RCC 7860 (cell line): ENCODE results near the gene USP5.
A peak's percentile ranks its signal among the peaks of the same experiment; 100 is the strongest.

Experiments
- DNase-seq: peaks from one replicate; pipeline ENCODE4 v3.0.0-alpha.2; 2015; ENCODE audit warnings: low spot score
- FAIRE-seq: peaks from 2 replicates; lab custom pipeline; 2012; peaks lifted over from hg19 to GRCh38; lab: Jason Lieb, UNC

The USP5 gene, protein sequence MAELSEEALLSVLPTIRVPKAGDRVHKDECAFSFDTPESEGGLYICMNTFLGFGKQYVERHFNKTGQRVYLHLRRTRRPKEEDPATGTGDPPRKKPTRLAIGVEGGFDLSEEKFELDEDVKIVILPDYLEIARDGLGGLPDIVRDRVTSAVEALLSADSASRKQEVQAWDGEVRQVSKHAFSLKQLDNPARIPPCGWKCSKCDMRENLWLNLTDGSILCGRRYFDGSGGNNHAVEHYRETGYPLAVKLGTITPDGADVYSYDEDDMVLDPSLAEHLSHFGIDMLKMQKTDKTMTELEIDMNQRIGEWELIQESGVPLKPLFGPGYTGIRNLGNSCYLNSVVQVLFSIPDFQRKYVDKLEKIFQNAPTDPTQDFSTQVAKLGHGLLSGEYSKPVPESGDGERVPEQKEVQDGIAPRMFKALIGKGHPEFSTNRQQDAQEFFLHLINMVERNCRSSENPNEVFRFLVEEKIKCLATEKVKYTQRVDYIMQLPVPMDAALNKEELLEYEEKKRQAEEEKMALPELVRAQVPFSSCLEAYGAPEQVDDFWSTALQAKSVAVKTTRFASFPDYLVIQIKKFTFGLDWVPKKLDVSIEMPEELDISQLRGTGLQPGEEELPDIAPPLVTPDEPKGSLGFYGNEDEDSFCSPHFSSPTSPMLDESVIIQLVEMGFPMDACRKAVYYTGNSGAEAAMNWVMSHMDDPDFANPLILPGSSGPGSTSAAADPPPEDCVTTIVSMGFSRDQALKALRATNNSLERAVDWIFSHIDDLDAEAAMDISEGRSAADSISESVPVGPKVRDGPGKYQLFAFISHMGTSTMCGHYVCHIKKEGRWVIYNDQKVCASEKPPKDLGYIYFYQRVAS

DNA sequence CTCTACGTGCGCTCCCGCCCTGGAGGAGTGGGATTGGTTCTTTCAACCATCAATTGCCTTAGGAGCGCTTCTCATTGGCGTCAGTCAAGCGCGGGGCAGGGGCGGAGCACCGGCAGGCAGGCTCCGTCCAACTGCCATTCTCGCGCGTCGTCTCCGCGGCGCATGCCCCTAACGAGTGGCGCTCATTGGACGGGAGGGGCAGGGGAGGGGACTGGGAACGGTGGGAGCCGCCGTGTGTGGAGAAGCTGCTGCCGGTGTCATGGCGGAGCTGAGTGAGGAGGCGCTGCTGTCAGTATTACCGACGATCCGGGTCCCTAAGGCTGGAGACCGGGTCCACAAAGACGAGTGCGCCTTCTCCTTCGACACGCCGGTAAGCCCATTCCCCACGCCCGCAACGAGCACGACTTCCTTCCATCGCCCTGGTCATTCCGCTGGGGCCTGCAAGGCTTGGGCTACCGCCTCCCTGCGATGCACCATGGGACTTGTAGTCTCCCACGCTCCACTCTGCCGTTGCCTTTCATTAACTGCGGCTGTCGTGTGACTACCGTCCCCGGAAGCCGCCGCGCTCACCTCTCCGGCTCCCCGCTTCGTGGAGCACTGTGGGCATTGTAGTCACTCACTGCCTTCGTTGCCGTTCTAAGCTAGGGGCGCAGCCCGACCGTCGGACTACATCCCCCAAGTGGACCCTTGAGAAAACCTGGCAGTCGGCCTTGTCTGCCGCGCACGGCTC is at the start of gene USP5:
Gene USP5 (plus strand): TSS at position 230 of the 730 bp plus-strand sequence. CDS start 30 bp downstream, at position 260.
- DNase-seq (peak; percentile 97), FAIRE-seq (peak; percentile 76)

DNA sequence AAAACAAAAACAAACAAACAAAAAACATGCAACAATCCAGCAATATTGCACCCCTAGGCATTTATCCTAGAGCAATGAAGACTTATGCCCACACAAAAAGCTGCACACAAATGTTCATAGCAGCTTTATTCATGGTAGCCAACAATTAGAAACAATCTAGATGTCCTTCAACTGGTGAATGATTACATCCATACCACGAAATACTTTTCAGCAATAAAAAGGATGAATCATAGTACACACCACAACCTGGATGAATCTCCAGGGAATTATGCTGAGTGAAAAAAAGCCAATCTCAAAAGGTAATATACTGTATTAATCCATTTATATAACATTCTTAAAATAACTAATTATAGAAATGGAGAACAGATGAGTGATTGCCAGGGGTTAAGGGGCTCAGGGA is 44.8 kb upstream of the USP5 start:
- no peak for FAIRE-seq
- no peak for DNase-seq

DNA sequence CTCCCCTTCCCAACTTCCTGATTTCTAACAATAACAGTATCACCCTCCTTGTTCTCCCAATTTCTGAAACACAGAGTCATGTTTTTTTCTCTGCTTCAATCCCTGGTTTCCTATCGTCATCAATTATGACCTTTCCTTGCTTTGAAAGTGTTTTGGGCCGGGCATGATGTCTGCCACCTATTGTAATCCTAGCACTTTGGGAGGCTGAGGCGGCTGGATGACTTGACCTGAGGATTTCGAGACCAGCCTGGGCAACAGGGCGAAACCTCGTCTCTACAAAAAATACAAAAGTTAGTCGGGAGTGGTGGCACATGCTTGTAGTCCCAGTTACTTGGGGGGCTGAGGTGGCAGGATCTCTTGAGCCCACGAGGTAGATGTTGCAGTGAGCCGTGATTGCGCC is 42.9 kb upstream of the USP5 start:
- DNase-seq (no peak), FAIRE-seq (no peak)

DNA sequence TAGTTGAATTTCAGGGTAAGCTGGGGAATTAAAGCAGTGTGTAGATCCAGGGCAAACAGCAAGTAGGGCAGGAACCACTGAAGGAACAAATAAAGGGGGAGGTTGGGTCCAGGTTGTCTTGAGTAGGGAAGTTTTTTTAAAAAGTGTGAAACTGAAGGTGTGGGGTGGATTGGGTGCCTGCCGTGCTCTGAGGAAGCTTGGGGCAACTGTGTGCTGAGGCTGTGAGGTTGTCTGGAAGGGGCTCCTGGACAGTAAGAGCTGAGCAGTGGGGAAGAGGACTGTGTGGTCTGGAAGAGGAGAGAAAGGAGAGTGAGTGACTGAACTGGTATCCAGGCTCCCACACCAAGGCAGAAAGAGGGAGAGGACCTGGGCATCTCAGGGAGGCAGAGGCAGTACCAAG is 41.2 kb upstream of the USP5 start:
- FAIRE-seq (no peak), DNase-seq (no peak)

DNA sequence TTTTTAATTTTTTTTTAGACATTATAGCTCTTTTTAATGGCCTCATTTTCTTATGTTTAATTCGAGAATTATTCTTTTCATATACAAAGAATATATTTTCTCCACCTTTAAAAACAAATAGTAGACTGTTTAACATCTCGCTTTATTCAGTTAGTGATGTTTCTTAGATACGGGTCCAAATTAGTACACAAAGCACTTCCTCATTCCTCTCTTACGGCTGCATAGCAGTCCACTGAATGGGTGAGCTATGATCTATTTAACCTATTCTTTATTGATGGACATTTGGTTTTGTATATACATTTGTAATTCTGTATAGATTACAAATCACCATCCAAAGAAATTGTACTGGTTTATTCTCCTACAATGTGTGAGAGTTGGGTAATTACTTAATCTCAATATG is 38.6 kb upstream of the USP5 start:
- DNase-seq (no peak), FAIRE-seq (no peak)

DNA sequence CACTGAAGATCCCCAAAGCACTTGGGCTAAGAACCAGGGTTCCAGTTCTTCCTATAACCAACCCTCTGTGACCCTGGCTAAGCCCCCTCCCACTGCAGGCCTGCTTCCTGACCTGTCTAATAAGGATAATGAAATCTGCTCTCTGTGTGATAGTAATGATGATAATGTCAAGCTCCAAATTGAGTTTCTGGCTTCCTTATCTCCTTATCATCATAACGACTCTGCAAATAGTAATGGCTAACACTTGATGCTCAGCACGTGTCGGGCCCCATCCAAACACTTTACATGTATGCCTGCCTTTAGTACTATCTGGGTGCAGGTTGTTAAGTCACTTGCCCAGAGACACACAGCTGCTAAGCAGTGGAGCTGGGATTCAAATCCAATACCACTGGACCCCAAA is 35.4 kb upstream of the USP5 start:
- DNase-seq (no peak), FAIRE-seq (no peak)

DNA sequence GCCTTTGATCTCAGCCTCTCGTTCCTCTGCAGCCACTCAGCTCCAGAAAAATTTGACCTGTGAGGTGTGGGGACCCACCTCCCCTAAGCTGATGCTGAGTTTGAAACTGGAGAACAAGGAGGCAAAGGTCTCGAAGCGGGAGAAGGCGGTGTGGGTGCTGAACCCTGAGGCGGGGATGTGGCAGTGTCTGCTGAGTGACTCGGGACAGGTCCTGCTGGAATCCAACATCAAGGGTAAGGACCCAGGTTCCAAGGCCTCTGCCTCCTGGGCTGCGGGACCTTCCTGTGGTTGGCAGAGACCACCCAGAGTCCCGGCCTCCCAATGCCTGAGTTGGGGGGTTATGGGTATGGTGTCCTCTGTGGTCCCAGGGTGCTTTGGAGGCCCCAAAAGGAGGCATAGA is 34.9 kb upstream of the USP5 start:
- no peak for FAIRE-seq
- no peak for DNase-seq

DNA sequence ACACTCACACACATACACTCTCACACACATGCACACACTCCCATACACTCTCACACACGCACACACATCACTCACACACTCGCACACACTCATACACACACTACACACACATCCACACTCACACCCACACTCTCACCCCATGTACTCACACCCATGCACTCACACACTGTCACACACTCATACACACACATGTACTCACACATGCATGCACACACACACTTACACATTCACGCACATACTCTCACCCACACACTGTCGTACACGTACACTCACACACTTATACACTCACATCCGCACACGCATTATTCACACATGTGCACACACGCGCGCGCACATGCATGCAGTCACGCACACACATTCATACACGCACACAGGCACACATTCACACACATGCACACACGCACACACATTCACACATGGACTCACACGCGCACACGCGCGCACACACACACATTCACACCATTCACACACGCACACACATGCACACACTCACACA is 34.2 kb upstream of the USP5 start:
- DNase-seq (no peak), FAIRE-seq (no peak)

DNA sequence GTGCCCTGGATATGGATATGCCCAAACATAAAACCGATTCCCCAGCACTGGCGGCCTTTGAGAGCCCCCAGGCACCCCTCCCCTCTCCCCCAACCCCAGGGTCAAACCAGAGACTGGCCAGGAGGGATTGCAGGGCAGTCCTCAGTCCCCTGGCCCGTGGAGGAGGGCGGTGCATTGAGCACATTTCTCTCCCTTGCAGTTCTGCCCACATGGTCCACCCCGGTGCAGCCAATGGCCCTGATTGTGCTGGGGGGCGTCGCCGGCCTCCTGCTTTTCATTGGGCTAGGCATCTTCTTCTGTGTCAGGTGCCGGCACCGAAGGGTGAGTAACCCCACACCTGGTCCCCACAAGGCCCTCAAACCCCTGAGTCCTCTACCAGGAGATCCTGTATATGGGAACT is 33.7 kb upstream of the USP5 start:
- DNase-seq (no peak), FAIRE-seq (no peak)

DNA sequence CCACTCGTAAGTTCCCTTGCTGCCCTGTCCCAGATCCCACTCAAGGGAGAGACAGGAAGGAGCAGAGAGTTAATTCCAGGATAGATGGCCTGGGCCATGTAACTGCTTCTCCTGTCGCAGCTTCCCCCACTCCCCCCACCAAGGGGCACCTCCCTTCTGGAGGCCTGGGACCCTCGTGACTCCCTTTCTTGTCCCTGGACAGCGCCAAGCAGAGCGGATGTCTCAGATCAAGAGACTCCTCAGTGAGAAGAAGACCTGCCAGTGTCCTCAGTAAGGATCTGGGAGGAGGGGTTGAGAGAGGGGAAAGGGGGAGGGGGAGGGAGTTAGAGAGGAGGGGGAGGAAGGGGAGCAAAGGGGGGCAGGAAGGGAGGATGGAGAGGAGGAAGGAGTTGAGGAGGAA is 33.3 kb upstream of the USP5 start:
- FAIRE-seq, result no peak
- no peak for DNase-seq

DNA sequence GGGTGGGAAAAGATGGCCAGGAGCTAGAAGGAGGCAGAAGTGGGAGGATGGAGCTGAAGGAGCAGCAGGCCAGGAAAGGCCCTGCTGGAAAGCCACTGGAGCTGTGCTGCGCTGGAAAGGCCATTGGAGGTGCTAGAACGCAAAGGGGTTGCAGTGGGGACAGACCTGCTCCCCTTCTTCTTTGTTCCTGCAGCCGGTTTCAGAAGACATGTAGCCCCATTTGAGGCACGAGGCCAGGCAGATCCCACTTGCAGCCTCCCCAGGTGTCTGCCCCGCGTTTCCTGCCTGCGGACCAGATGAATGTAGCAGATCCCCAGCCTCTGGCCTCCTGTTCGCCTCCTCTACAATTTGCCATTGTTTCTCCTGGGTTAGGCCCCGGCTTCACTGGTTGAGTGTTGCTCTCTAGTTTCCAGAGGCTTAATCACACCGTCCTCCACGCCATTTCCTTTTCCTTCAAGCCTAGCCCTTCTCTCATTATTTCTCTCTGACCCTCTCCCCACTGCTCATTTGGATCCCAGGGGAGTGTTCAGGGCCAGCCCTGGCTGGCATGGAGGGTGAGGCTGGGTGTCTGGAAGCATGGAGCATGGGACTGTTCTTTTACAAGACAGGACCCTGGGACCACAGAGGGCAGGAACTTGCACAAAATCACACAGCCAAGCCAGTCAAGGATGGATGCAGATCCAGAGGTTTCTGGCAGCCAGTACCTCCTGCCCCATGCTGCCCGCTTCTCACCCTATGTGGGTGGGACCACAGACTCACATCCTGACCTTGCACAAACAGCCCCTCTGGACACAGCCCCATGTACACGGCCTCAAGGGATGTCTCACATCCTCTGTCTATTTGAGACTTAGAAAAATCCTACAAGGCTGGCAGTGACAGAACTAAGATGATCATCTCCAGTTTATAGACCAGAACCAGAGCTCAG is 32.6 kb upstream of the USP5 start:
- no peak for DNase-seq
- FAIRE-seq, result no peak

DNA sequence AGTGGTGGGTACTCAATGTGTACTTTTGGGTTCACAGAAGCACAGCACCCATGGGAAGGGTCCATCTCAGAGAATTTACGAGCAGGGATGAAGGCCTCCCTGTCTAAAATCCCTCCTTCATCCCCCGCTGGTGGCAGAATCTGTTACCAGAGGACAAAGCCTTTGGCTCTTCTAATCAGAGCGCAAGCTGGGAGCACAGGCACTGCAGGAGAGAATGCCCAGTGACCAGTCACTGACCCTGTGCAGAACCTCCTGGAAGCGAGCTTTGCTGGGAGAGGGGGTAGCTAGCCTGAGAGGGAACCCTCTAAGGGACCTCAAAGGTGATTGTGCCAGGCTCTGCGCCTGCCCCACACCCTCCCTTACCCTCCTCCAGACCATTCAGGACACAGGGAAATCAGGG is 31.8 kb upstream of the USP5 start:
- FAIRE-seq (no peak), DNase-seq (no peak)

DNA sequence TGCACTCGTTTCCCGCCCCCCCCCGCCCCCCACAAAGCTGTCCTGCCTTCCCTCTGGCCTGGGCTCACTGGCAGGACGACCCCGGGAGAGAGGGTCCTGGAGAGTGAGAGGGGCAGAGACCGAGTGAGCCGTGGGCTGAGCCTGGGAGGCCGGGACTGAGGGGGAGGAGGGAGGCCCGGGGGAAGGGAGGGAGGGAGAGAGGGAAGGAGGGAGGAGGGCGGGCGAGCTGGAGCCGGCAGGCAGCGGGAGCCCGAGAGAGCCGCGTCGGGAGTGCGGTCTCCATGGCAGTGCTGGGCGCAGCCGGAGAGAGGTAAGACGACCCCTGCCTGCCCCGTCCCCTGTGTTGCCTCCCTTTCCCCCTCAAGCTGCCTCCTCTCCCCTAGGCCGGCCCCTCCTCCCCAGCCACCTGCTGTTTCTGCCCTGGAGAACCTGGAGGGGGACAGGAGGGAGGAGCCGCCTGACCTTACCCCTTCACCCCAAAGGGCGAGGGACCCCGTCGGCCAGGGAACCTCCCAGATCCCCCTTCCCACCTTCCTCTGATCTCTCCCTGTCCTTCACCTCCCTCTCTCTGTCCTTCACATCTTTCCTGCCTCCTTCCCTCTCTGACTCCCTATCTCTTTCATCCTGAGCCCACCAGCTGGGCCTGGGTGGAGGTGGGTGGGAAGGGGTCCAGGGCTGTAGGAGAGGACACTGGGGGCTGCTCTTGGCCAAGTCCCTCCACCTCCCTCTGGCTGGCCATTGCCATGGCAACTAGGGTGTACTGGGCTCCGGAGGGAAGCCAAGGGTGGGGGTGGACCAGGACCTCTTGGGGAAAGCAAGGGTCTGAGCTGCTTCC is 30.1 kb upstream of the USP5 start, which contains the start of gene GPR162:
Gene GPR162 (plus strand): TSS at position 231 of the 835 bp plus-strand sequence. CDS start 2,078 bp downstream, outside the sequence.
- FAIRE-seq (no peak), DNase-seq (no peak)

DNA sequence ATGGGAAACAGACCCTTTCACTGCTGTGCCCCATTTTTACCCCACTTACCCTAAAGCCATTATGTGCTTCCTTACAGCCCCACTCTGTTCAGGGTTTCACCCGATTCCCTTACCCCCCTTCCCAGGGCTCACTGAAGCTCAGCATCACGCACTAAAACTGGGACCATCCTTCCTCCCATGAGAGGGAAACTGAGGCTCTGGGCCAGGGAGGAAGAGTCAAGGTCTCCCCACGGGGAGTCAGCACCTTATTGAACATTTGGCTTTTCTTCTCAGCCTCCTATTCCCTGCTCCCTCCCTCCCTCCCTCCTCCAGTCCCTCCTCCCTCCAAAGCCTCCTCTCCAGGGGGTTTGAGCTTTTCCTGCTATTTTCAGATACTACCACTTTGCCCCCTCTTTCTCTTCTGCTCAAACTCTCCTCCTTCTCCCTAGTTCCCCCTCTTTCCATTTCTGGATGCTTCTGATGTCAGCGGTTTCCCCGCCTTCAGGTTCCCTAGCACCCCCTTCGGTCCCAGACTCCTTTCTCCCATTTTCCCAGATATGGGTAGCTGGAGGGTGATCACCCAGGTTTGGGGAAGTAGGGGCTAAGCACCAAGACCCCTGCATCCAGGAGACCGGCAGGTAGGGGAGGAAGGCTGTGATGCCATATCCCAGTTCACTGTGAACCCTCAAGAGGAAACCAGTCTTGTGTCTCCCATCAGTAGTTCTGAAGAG is 29.4 kb upstream of the USP5 start:
- no peak for FAIRE-seq
- no peak for DNase-seq

DNA sequence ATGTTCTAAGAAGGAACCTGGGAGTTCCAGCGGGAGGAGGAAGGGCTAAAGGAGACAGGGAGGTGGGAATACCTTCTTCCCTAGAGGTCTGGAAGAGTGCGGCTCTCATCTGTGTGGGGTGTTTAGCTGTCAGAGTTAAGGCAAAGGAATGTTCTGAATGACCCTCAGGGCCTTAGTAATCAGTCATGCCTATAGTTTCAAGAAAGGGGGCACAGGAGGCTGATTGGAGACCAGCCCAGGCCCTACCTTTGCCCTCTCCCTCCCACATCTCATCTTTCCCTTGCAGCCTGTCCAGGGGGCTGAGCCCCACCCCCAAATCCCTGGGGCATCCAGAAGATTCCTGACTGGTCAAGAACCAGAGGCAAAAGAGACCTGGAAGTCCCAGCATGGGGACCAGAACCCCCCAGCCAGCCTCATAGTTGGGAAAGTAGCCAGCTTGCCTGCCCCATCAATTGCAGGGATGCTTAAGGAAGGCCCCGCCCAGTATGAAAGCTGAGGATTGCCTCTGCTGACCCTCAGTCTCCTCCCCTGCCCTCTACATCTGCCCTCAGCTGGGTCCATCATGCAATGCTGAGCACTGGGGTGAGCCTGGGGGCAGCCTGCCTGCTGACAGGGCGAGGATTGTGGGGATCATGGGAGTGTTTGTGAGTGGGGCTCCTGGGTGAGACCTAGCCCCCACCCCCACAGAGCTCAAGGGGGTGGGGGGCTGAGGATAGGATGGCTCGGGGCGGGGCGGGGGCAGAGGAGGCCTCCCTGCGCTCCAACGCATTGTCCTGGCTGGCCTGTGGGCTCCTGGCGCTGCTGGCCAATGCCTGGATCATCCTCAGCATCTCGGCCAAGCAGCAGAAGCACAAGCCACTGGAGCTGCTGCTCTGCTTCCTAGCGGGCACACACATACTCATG is 28.5 kb upstream of the USP5 start:
- DNase-seq (no peak), FAIRE-seq (no peak)

DNA sequence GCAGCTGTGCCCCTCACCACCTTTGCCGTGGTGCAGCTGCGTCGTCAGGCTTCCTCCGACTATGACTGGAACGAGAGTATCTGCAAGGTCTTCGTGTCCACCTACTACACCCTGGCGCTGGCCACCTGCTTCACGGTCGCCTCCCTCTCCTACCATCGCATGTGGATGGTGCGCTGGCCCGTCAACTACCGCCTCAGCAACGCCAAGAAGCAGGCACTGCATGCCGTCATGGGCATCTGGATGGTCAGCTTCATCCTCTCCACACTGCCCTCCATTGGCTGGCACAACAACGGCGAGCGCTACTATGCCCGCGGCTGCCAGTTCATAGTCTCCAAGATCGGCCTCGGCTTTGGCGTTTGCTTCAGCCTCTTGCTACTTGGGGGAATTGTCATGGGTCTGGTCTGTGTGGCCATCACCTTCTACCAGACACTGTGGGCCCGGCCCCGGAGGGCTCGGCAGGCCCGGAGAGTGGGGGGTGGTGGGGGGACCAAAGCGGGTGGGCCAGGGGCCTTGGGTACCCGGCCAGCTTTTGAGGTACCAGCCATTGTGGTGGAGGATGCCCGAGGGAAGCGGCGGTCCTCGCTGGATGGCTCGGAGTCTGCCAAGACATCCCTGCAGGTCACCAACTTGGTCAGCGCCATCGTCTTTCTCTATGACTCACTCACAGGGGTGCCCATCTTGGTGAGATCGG is 27.7 kb upstream of the USP5 start:
- DNase-seq (no peak), FAIRE-seq (no peak)

DNA sequence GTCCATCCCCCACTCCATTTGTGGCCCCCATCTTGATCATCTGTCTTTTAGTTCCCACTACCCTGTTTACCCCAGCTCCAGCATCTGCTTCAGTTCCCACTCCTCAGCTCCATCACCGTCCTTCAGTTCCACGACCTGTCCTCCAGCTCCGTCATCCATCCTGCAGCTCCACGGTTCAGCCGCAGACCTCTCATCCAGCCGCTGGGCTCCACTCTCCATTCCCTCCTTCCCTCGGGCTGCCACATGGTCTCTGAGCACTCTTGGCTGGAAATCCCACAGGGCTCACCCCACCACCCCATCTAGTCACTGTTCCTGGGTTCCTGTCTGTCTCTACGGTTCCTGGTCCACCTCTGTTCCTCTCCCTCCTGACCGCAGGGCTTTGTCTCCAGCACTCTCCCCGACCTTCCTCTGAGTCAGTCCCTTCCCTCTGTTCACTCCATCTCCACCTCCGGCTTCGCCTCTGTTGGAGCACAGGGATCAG is 27.0 kb upstream of the USP5 start:
- FAIRE-seq (no peak), DNase-seq (no peak)
